GM18951 (cell line): ENCODE data around the gene ABHD14A.

Source experiments
- POLR2A ChIP-seq: IDR thresholded peaks from 4 replicates; pipeline ENCODE4 v1.6.1; 2011; ENCODE audit warnings: mild to moderate bottlenecking; ENCODE audit not compliant: insufficient read length, insufficient read depth; ENCODE audit errors: extremely low read depth
- in situ Hi-C: fragments of 300-500 bp; cut with MboI; formaldehyde crosslinking; loops from one replicate; pipeline ENCODE4 v1.12.0; 2022; ENCODE audit warnings: low sequenced_read_pairs, mixed read lengths, inconsistent platforms; ENCODE audit not compliant: unreplicated experiment

Gene ABHD14A

GRCh38 chr3:51955175-51955892 is 19.5 kb upstream of the ABHD14A start, which contains the start of gene GPR62:
GPR62 (plus strand) TSS chr3:51955381; CDS start chr3:51955653, 272 bp downstream.
- TF ChIP-seq POLR2A: no peak
- in situ Hi-C loops: no loop called here

GRCh38 chr3:51955893-51956770 is 18.7 kb upstream of the ABHD14A start:
- in situ Hi-C loops: no loop called here
- no peak for TF ChIP-seq POLR2A

GRCh38 chr3:51957520-51958205 is 17.2 kb upstream of the ABHD14A start:
- in situ Hi-C loops: no loop called here
- no peak for TF ChIP-seq POLR2A

- in situ Hi-C loops: no loop called here
- no peak for TF ChIP-seq POLR2A
Measured at GRCh38 chr3:51958603-51959521, 16.0 kb upstream of the ABHD14A start.

GRCh38 chr3:51959651-51960050 is 15.2 kb upstream of the ABHD14A start:
- in situ Hi-C loops: no loop called here
- TF ChIP-seq POLR2A: no peak

- in situ Hi-C loops: no loop called here
Measured at GRCh38 chr3:51960386-51960785, 14.5 kb upstream of the ABHD14A start.

GRCh38 chr3:51961011-51961410 is 13.9 kb upstream of the ABHD14A start:
- TF ChIP-seq POLR2A: no peak
- in situ Hi-C loops: no loop called here

More at GRCh38 chr3:51960386-51960785, 14.5 kb upstream of the ABHD14A start:
- no peak for TF ChIP-seq POLR2A

- no peak for TF ChIP-seq POLR2A
- in situ Hi-C loops: no loop called here
Measured at GRCh38 chr3:51961602-51962569, 13.0 kb upstream of the ABHD14A start.

GRCh38 chr3:51962854-51963530 is 11.9 kb upstream of the ABHD14A start:
- in situ Hi-C loops: no loop called here
- TF ChIP-seq POLR2A: no peak

GRCh38 chr3:51963951-51964451 is 10.9 kb upstream of the ABHD14A start:
- TF ChIP-seq POLR2A: no peak
- in situ Hi-C loops: no loop called here

- in situ Hi-C loops: no loop called here
- TF ChIP-seq POLR2A: no peak
Measured at GRCh38 chr3:51964521-51964920, 10.3 kb upstream of the ABHD14A start.
